HUDEP-2 (cell line): ENCODE data around the gene RGS3.
"Not testable (repeated sequence)": the region's sequence is repeated elsewhere in the genome, so short reads cannot be mapped to it uniquely, and the experiment has no call there.

Source experiments
- DNase-seq, 76 experiments: peaks; one replicate each; lab custom pipeline; 2025; ENCODE audit not compliant: unreplicated experiment in 76 of 76; lab: John Stamatoyannopoulos, UW

The RGS3 gene

GRCh38 chr9:113463418-113464285, at the start of gene RGS3:
Gene RGS3 (plus strand): TSS chr9:113463727. CDS start chr9:113463803, 76 bp downstream.
- DNase-seq = no peak

DNA sequence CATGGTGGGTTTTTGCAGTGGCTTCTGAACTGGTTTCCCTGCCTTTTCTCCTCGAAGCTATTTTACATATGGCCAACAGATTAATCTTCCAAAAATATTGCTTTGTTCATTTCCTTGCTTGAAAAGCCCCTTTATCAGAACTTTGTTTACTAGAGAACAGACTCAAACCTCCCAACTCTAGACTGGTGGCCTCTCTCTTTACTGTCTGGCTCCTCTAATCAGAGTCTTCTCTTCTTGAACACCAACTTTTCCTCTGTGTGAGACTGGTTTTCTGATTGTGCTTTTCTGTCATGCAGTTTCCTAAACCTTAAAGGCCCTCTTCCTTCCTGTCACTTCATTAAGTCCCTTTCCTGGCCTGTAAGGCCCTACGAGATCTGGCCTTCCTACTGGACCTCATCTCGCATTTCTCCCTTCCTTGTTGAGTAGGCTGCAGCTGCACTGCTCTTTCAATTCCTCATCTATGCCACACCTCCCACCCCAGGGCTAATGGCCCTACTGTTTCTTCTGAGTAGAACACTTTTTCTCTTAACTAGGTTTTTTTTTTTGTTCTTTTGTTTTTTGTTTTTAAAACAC, 47.3 kb upstream of the RGS3 start:
- DNase-seq = no peak

GRCh38 chr9:113417370-113417769, 46.2 kb upstream of the RGS3 start:
- DNase-seq = peak in 3 of 76 experiments; percentile 6 to 13 (median 10)

GRCh38 chr9:113421726-113422125, 41.8 kb upstream of the RGS3 start:
- DNase-seq = no peak

GRCh38 chr9:113425072-113425471, 38.5 kb upstream of the RGS3 start:
- no peak for DNase-seq

GRCh38 chr9:113426701-113427100, 36.8 kb upstream of the RGS3 start:
- no peak for DNase-seq

DNA sequence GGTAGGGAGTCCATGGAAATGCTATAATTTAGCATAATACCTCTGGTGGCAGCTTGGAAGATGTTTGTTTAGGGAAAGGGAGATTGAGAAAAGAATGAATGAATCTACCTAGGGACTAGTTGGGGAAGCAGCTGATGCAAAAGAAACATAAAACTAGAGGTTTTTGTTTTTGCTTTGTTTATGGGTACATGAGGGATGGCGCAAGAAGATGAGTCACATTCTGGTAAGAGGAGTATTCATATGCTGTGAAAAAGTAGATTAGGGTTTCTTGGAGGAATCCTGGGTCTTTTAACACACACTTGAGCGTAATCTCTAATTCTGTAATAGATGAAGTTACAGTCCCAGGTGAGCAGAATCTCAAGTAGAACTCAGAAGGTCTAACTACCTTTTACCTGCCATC, 35.9 kb upstream of the RGS3 start:
- DNase-seq = no peak

- DNase-seq = no peak
These were observed 35.4 kb upstream of the RGS3 start for GRCh38 chr9:113428062-113428615.

DNA sequence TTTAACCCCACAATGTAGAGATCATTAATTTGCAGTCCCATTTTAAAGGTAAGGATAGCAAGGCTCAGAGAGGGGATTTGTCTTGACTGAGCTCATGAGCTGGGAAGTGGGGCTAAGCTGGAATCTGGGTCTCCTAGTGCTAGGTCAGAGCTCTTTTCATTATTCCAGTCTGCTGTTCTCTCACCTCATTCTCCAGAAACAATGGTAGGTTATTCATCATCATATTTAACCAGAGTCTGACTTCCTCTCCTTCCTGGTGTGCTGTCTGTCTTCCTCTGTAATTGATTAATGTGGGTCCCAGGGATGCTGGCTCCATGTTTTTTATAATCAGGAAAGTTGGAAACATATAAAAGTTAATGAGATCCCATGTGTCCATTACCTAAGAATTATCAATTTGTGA, 32.3 kb upstream of the RGS3 start:
- no peak for DNase-seq

DNA sequence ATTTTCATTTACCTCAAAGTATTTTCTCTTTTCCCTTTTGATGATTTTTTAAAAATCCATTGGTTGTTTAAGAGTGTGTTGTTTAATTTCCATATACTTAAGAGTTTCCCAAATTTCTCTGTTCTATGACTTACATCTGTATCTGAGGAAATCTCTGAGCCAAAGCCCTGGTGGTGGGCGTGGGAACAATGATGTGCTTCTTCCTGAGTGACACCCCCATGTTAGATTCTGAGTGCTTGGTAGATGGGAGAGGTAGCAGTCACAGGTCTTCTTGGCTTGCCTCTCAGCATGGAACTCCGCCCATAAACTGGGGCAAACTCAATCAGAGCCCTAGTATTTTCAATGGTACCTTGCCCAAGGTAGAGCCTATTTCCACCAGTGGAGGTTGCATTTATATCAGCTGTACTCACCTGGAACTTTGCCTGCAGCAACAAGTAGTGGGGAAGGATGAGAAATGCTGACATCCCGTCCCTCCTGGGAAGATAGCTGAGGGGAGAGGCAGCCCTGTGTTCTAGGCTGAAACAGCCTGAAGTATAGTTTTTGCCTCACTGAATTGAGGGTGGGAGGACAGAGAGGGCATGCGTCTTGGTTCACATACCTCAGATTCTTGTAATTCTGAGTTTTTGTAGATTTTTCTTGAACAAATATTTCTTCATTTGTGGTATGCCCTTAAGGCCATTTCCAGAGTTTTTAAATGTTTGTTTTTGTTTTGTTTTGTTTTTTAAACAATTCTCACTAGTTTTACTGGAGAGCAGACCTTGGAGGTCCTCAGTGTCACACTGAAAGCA, 26.6 kb upstream of the RGS3 start:
- DNase-seq = no peak

GRCh38 chr9:113437716-113438115, 25.8 kb upstream of the RGS3 start:
- not testable (repeated sequence) for DNase-seq

GRCh38 chr9:113444736-113445135, 18.8 kb upstream of the RGS3 start:
- no peak for DNase-seq

GRCh38 chr9:113446323-113446740, 17.2 kb upstream of the RGS3 start:
- peak in 18 of 76 experiments; percentile 1 to 32 (median 19) for DNase-seq

DNA sequence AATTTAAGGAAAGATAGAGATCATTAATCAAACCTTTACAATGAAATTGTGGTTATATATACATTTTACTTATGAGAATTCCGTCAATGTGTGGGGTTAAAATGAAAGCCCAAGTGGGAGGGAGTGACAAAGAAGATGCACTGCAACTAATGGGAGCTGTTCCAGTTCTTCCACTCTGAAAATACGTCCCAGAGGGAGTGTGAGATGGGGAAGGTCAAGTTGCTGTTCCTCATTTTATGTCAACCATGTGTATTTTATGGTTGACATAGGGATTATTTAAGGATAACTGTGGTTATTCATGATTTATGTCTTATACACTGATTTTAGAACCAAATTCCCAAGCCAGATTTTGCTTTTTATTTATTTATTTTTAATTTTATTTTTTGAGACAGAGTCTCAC, 14.2 kb upstream of the RGS3 start:
- no peak for DNase-seq

- DNase-seq = no peak
These were observed 11.4 kb upstream of the RGS3 start for GRCh38 chr9:113452113-113452605.

- DNase-seq = peak in 74 of 76 experiments; percentile 15 to 89 (median 66)
These were observed 8.4 kb upstream of the RGS3 start for GRCh38 chr9:113454914-113455761.

DNA sequence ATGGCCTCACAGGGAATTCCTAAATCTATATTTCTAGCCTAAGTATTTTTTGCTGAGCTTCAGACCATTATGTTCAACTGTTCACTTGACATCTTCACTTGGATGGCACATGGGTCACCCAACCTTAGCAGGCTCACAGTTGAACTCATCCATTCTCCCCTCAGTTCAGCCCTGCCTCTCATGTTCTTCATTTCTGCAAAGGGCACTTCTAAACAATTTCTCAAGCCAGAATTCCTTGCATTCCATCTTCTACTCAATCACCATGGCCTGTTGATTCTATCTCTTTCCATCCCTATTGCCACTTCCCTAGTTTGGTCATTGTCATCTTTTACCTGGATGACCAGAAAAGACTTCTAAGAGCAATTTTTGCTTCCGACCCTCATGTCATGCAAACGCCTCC, 7.3 kb upstream of the RGS3 start:
- DNase-seq = no peak

DNA sequence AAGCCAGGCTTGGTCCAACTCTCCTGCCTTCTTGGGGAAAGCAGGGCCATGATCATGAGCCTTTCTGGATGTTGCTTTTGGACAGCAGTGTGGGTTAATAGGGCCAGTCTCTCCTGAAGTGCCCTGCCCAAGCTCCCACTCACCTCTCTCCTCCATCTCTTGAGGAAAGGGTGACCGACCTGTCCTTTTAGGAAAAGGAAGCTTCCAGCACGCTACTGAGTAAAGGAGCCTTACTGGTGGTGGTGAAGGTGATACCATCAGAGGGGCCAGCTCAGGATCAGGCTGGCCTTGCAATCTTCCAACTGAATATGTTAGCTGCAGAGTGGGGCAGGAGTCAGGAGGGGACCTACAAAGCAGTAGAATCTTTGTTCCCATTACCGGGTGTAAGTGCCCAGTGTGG, 2.2 kb upstream of the RGS3 start:
- no peak for DNase-seq

GRCh38 chr9:113461943-113462342, 1.6 kb upstream of the RGS3 start:
- no peak for DNase-seq

GRCh38 chr9:113462781-113463286, 693 bp upstream of the RGS3 start:
- no peak for DNase-seq
